Measurements from ENCODE around the gene AJAP1. TPM values are rescaled to one million over a fixed set of nuclear protein-coding genes. Genes with fewer than 3 reads are reported as not detected.

AJAP1 gene
- total and polyA plus RNA-seq, 7 donors: 0.04 to 0.95 (median 0.55) TPM; not detected in 1

GRCh38 chr1:4778056-4778455 is 123.6 kb downstream of the AJAP1 start:
- H3K4me3 ChIP-seq: no peak overlapping the region
- no peaks in the 10 kb centered on the region for H3K9me3 ChIP-seq
- no peaks in the 10 kb centered on the region for H3K36me3 ChIP-seq
- 20 to 40% methylated on average over 7 of the region's 7 CpGs for WGBS, 2 donors
- intact Hi-C loops (cut with DNase I): no loop called here
- no peak overlapping the region for H3K27ac ChIP-seq
- DNase-seq: no peak
- peaks cover 0 to 4% (median 2%) of the 10 kb centered on the region in 4 donors for H3K4me1 ChIP-seq
- H3K27me3 ChIP-seq: peaks cover 0 to 3% (median 0%) of the 10 kb centered on the region in 3 donors
- peak in 1 of 4 experiments; percentile 39 for TF ChIP-seq CTCF (IDR thresholded peaks at IDR 0.05)
- no peak for TF ChIP-seq POLR2A (IDR thresholded peaks at IDR 0.05)

- Histone ChIP-seq H3K4me1 (peaks cover 0 to 4% (median 2%) of the 10 kb centered on the region in 4 donors), H3K4me3 (no peak overlapping the region), H3K27me3 (peaks cover 0 to 3% (median 0%) of the 10 kb centered on the region in 3 donors), H3K9me3 (no peaks in the 10 kb centered on the region), H3K27ac (no peak overlapping the region), H3K36me3 (no peaks in the 10 kb centered on the region)
- WGBS, 2 donors: 84 to 92% methylated on average over 14 of the region's 14 CpGs
- TF ChIP-seq POLR2A (IDR thresholded peaks at IDR 0.05): no peak
- TF ChIP-seq EP300 (IDR thresholded peaks at IDR 0.05): no peak
- TF ChIP-seq CTCF (IDR thresholded peaks at IDR 0.05): no peak
- TF ChIP-seq POLR2AphosphoS5 (IDR thresholded peaks at IDR 0.05): no peak
- intact Hi-C loops (cut with DNase I): no loop called here
- DNase-seq: no peak
These were observed 127.2 kb downstream of the AJAP1 start for GRCh38 chr1:4781646-4782045.

- Histone ChIP-seq H3K36me3 (no peaks in the 10 kb centered on the region), H3K4me3 (no peak overlapping the region), H3K9me3 (no peaks in the 10 kb centered on the region), H3K27ac (no peak overlapping the region), H3K27me3 (peaks cover 0 to 3% (median 0%) of the 10 kb centered on the region in 3 donors), H3K4me1 (no peaks in the 10 kb centered on the region)
- intact Hi-C loops (cut with DNase I): no loop called here
- TF ChIP-seq CTCF (IDR thresholded peaks at IDR 0.05) (no peak), POLR2AphosphoS5 (IDR thresholded peaks at IDR 0.05) (no peak), EP300 (IDR thresholded peaks at IDR 0.05) (no peak), POLR2A (IDR thresholded peaks at IDR 0.05) (no peak)
- no peak for DNase-seq
- 87 to 92% methylated on average over 17 of the region's 17 CpGs for WGBS, 2 donors
These were observed 130.4 kb downstream of the AJAP1 start for GRCh38 chr1:4784761-4785160.

GRCh38 chr1:4786055-4786454 is 131.6 kb downstream of the AJAP1 start:
- H3K9me3 ChIP-seq: no peaks in the 10 kb centered on the region
- no peaks in the 10 kb centered on the region for H3K4me1 ChIP-seq
- peaks cover 0 to 3% (median 0%) of the 10 kb centered on the region in 3 donors for H3K27me3 ChIP-seq
- no peak for DNase-seq
- H3K4me3 ChIP-seq: no peak overlapping the region
- 79 to 85% methylated on average over 8 of the region's 8 CpGs for WGBS, 2 donors
- TF ChIP-seq EP300 (IDR thresholded peaks at IDR 0.05) (no peak), POLR2A (IDR thresholded peaks at IDR 0.05) (no peak), CTCF (IDR thresholded peaks at IDR 0.05) (no peak), POLR2AphosphoS5 (IDR thresholded peaks at IDR 0.05) (no peak)
- intact Hi-C loops (cut with DNase I): no loop called here
- H3K27ac ChIP-seq: no peak overlapping the region
- H3K36me3 ChIP-seq: no peaks in the 10 kb centered on the region

- no peaks in the 10 kb centered on the region for H3K36me3 ChIP-seq
These were observed 133.1 kb downstream of the AJAP1 start for GRCh38 chr1:4787551-4787950.

More at GRCh38 chr1:4787551-4787950, 133.1 kb downstream of the AJAP1 start:
- Histone ChIP-seq H3K27ac (no peak overlapping the region), H3K4me1 (no peaks in the 10 kb centered on the region), H3K9me3 (no peaks in the 10 kb centered on the region), H3K27me3 (no peaks in the 10 kb centered on the region), H3K4me3 (no peak overlapping the region)
- DNase-seq: no peak
- 75% methylated on average over 5 of the region's 5 CpGs for WGBS, 2 donors
- no peak for TF ChIP-seq POLR2AphosphoS5 (IDR thresholded peaks at IDR 0.05)
- no peak for TF ChIP-seq EP300 (IDR thresholded peaks at IDR 0.05)
- no peak for TF ChIP-seq CTCF (IDR thresholded peaks at IDR 0.05)
- no peak for TF ChIP-seq POLR2A (IDR thresholded peaks at IDR 0.05)
- intact Hi-C loops (cut with DNase I): no loop called here

Measured in sigmoid colon (tissue), 7 donors.